ENCODE results near the gene IFNA17.
"Not testable (repeated sequence)": the region's sequence is repeated elsewhere in the genome, so short reads cannot be mapped to it uniquely, and the experiment has no call there.

IFNA17 gene

GRCh38 chr9:21228122-21228521 lies at the start of gene IFNA17:
Gene IFNA17, minus strand, starts transcription at chr9:21228222. Its CDS starts 49 bp downstream, at chr9:21228173.
- no peak for DNase-seq (ENCODE audit: low read depth, low spot score)

GRCh38 chr9:21268347-21268657 lies 40.3 kb upstream of the IFNA17 start:
- DNase-seq (ENCODE audit: low read depth, low spot score): no peak

GRCh38 chr9:21267485-21268346 lies 39.7 kb upstream of the IFNA17 start:
- DNase-seq (ENCODE audit: low read depth, low spot score): no peak

GRCh38 chr9:21266733-21267484 lies 38.9 kb upstream of the IFNA17 start:
- DNase-seq (ENCODE audit: low read depth, low spot score): no peak

DNA sequence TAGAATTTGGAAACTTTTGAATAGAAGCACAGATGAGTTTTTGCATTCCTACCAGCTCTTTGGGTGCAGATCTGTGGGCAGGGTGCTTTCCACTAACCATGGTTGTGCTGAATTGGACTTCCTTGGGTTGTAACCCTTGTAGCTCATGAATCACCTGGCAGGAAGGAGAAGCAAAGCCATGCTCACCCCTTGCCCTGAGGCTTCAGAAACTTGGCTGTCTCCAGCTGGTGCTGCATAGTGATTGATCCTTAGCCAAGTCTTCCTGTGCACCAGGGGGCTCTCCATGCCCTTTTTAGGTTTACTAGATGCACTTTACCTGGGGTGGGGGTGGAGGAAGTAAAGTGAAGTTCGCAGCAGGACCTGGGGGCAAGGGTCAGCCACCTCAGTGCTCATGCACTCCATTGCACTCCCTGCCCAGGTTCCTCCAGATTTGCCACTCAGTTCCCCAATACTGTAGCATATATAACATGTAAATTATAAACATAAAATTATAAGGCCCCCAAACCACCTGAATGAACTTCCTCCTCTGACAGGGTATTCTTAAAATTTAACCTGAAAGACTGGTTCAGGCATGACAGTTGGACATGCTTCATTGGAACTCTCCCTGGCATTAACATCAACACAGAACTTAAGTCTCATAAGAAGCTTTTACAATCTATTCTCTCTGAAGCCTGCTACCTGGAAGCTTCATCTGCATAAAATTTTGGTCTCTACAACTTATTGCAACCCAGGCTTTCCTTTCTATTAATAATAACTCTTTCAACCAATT lies 37.6 kb upstream of the IFNA17 start:
- DNase-seq (ENCODE audit: low read depth, low spot score): no peak

- no peak for DNase-seq (ENCODE audit: low read depth, low spot score)
Observed at GRCh38 chr9:21255538-21256212, 27.7 kb upstream of the IFNA17 start.

GRCh38 chr9:21252721-21253547 lies 24.9 kb upstream of the IFNA17 start:
- no peak for DNase-seq (ENCODE audit: low read depth, low spot score)

DNA sequence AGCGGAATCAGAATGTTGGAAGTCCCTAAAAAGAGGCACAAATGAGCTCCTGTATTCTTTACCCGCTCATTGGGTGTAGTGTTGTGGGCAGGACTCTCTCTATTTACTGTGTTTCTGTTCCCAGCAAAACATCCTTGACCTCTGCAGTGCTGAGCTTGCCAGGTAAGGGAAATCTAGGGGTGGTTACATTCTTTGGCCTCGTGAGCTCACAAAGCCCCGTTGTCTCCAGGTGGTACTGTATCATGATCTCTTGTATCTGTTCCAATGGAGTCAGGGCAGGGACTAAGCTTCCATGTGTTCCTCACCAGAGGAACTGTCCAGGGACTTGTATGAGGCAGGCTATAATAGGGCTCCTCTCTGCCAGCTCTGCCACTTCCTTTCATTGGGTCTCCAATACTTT lies 23.6 kb upstream of the IFNA17 start:
- DNase-seq (ENCODE audit: low read depth, low spot score): no peak

- DNase-seq (ENCODE audit: low read depth, low spot score): no peak
Observed at GRCh38 chr9:21251190-21251589, 23.2 kb upstream of the IFNA17 start.

DNA sequence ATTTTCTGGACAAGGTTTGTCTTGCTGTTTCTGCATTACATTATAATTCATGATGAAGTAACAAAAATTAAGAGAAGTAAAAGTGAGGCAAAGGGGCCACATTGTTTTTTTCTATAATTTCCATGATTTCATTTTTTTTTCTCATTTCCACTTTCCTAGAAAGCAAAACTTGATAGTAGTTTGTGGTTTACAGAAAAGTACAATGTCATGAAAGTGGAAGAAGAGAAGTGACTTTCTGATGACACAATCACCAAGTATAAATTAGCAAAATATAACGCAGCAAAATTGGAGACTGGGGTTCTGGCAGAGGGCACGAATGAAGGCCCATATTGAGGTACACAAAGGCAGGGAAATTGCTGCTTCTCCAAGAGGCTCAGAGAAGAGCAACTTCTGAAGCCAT lies 16.8 kb upstream of the IFNA17 start:
- no peak for DNase-seq (ENCODE audit: low read depth, low spot score)

- DNase-seq (ENCODE audit: low read depth, low spot score): no peak
Observed at GRCh38 chr9:21239911-21240310, 11.9 kb upstream of the IFNA17 start, which contains the start of gene IFNA14. Gene IFNA14, minus strand, starts transcription at chr9:21240005. Its CDS starts 70 bp downstream, at chr9:21239935.

DNA sequence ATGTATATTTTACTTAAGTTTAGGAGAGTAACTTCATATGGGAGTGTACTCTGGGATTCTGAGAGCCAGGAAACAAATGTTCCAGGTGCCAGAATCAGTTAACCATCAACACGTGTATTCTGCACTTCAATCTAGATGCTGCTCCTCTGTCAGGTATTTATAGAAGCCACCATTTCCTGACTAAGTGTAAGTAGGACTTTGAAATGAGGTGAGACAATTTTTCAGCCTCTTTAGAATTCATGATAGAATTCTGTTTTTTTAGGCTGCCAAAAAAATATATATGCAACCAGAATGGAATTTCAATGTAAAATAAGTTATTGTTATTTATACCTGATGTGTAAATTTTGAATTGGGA lies 8.3 kb upstream of the IFNA17 start:
- not testable (repeated sequence) for DNase-seq (ENCODE audit: low read depth, low spot score)

- not testable (repeated sequence) for DNase-seq (ENCODE audit: low read depth, low spot score)
Observed at GRCh38 chr9:21235468-21236359, 7.7 kb upstream of the IFNA17 start.

DNA sequence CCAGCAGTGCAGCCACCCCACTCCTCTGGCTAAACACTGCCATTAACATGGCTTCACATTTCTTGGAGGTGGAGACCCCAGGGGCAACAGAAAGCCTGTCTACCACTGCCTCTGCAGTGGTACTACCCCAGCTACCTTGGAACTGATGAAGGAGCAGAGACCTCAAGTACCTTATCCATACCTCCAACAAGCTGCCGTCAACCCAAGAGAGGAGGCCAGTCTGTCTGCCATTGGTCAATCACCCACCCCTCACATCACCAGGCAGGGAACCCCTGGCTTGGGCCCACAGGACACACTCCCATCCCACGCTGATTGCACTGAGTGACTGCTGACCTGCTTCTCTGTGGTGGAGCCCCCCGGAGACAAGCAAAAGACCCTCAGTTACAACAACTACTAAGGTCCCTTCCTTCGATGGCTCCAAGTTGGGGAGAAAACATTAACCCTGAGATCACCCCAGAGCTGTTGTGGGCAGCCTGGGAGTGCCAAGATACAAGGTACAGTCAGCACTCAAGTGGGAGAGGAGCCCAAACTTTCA lies 6.2 kb upstream of the IFNA17 start:
- no peak for DNase-seq (ENCODE audit: low read depth, low spot score)

DNA sequence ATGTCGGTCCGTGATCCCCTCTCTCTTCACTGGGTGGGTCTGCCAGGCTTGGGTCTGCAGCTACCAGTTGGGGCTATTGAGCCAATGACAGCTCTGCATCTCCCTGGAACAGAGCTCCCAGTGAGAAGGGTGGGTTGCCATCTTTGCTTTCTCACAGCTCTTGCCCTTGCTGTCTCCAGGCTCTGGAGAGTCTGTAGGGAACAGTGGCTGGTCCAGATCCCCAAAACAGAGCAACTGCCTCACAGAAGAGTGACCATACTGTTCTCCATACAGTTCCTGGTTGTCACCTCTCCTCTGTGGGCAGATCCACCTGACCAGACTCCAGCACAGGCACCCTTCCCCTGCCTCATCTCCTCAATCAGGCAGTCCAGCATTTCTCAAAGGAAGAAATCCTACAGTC lies 5.2 kb upstream of the IFNA17 start:
- DNase-seq (ENCODE audit: low read depth, low spot score): no peak

DNA sequence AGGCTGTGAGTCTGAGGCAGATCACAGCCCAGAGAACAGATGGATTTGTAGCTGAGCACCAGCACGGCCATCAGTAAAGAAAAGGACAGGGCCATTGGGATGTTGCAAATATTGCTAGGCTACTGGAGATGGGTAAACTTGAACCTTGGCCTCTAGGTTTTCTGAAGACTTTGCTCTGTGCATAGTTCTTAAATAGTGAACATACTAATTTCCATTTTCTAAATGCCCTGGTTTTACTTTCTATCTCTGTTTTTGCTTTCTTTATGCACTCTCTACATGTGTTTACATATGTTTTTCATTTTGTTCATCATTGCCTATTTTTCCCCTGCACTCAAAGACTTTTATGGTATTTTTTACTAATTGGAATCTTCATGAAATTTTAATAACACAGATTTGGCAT lies 10.8 kb downstream of the IFNA17 start, which contains the start of gene IFNA16:
TSS of gene IFNA16 (minus strand) at position 101 of the 400 bp plus-strand sequence. CDS start at position 95, 6 bp downstream.
- not testable (repeated sequence) for DNase-seq (ENCODE audit: low read depth, low spot score)

- DNase-seq (ENCODE audit: low read depth, low spot score): not testable (repeated sequence)
Observed at GRCh38 chr9:21213411-21214326, 14.4 kb downstream of the IFNA17 start.

DNA sequence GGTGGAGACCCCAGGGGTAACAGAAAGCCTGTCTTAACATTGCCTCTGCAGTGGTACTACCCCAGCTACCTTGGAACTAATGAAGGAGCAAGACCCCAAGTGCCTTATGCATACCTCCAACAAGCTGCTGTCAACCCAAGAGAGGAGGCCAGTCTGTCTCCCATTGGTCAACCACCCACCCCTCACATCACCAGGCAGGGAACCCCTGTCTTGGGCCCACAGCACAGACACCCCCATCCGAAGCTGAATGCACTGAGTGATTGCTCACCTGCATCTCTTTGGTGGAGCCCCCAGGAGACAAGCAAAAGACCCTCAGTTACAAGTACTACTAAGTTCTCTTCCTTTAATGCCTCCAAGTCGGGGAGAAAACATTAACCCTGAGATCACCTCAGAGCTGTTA lies 15.9 kb downstream of the IFNA17 start:
- not testable (repeated sequence) for DNase-seq (ENCODE audit: low read depth, low spot score)

All from brain pericyte (primary cell).